HepG2 (cell line): ENCODE data around the gene MYL6. TPM values are rescaled to one million over a fixed set of nuclear protein-coding genes. Genes with fewer than 3 reads are reported as not detected.
A peak's percentile ranks its signal among the peaks of the same experiment; 100 is the strongest.

Experiments used
- AGO2 ChIP-seq: fragments of 200-400 bp; formaldehyde crosslinking; optimal IDR thresholded peaks from 2 replicates; pipeline ENCODE3; 2017; ENCODE audit warnings: mild to moderate bottlenecking, low read depth, low read length, moderate library complexity
- CCAR2 ChIP-seq: fragments of 200-400 bp; formaldehyde crosslinking; optimal IDR thresholded peaks from 2 replicates; pipeline ENCODE3; 2018; ENCODE audit warnings: low read depth, mild to moderate bottlenecking, low read length, moderate library complexity
- KLF6 ChIP-seq: IDR thresholded peaks from 2 replicates; pipeline ENCODE4 v1.8.0; 2016; ENCODE audit warnings: missing biosample characterization, missing genetic modification reagents
- MXD3 ChIP-seq: IDR thresholded peaks from 2 replicates; pipeline ENCODE4 v1.6.1; 2016; ENCODE audit warnings: mild to moderate bottlenecking, missing biosample characterization, missing genetic modification reagents
- NR2F1 ChIP-seq, 2 experiments: fragments of 450-650 bp in 1 of 2; formaldehyde crosslinking in 1 of 2; IDR thresholded peaks; 2 replicates each; pipeline versions ENCODE4 v1.5.0 to v1.6.1; 2016 to 2020; ENCODE audit warnings: mild to moderate bottlenecking in 1 of 2, missing compliant biosample characterization in 1 of 2, missing genetic modification reagents in 1 of 2, moderate library complexity in 1 of 2
- PAWR ChIP-seq: sonication (generic); formaldehyde crosslinking; IDR thresholded peaks from 2 replicates; pipeline ENCODE4 v1.4.0; 2020; ENCODE audit warnings: missing genetic modification reagents, mild to moderate bottlenecking, borderline replicate concordance
- PHF8 ChIP-seq: sonication (generic); formaldehyde crosslinking; IDR thresholded peaks from 2 replicates; pipeline ENCODE4 v1.5.0; 2020; ENCODE audit warnings: missing genetic modification reagents
- SMAD3 ChIP-seq: sonication (generic); formaldehyde crosslinking; IDR thresholded peaks from 2 replicates; pipeline ENCODE4 v1.4.0; 2020; ENCODE audit warnings: missing genetic modification reagents
- ZBTB14 ChIP-seq: sonication (generic); formaldehyde crosslinking; IDR thresholded peaks from 2 replicates; pipeline ENCODE4 v1.4.0; 2020; ENCODE audit warnings: missing genetic modification reagents
- ZNF609 ChIP-seq: sonication (generic); formaldehyde crosslinking; IDR thresholded peaks from 2 replicates; pipeline ENCODE4 v1.4.0; 2020; ENCODE audit warnings: mild to moderate bottlenecking, missing genetic modification reagents, borderline replicate concordance
- polyA plus RNA-seq, 8 experiments: library from polyadenylated mRNA; depleted of rRNA in 3 of 8; stranded (reverse) in 7 of 8; unstranded in 1 of 8; fragments of >200 nt; fragmentation: Illumina TruSeq in 4 of 8; extraction: Trizol in 4 of 8; gene quantifications; 2 replicates each; pipeline versions ENCODE4 v1.2.1 to v1.2.3, GENCODE V29; 2011 to 2016; ENCODE audit warnings: low read depth in 4 of 8, missing spikeins in 1 of 8, mixed read lengths in 1 of 8; ENCODE audit not compliant: insufficient read depth in 1 of 8
- total RNA-seq, 5 experiments: library from RNA; depleted of rRNA; stranded (reverse); fragments of >200 nt; fragmentation: Illumina TruSeq; extraction: Trizol; gene quantifications; 2 replicates each; pipeline ENCODE4 v1.2.3, GENCODE V29; 2016; ENCODE audit warnings: low read depth in 1 of 5
- TF ChIP-seq, protein P1 (sequence below): sonication (generic); formaldehyde crosslinking; IDR thresholded peaks from 2 replicates; pipeline ENCODE4 v1.5.1; 2020; ENCODE audit warnings: mild to moderate bottlenecking, moderate library complexity, missing genetic modification reagents
- TF ChIP-seq, protein P2 (sequence below): sonication (generic); formaldehyde crosslinking; IDR thresholded peaks from 2 replicates; pipeline ENCODE4 v1.4.0; 2020; ENCODE audit warnings: missing genetic modification reagents
- TF ChIP-seq, protein P3 (sequence below): sonication (generic); formaldehyde crosslinking; IDR thresholded peaks from 2 replicates; pipeline ENCODE4 v1.4.0; 2020; ENCODE audit warnings: missing genetic modification reagents

MYL6 gene
- total and polyA plus RNA-seq, 2 of the 13 experiments (the other 11 are each of a cell fraction or from before 2014, with no cell fraction given): 1,127 to 1,192 TPM

GRCh38 chr12:56129206-56129941, 28.8 kb upstream of the MYL6 start (continued):
- TF ChIP-seq, protein P1, sequence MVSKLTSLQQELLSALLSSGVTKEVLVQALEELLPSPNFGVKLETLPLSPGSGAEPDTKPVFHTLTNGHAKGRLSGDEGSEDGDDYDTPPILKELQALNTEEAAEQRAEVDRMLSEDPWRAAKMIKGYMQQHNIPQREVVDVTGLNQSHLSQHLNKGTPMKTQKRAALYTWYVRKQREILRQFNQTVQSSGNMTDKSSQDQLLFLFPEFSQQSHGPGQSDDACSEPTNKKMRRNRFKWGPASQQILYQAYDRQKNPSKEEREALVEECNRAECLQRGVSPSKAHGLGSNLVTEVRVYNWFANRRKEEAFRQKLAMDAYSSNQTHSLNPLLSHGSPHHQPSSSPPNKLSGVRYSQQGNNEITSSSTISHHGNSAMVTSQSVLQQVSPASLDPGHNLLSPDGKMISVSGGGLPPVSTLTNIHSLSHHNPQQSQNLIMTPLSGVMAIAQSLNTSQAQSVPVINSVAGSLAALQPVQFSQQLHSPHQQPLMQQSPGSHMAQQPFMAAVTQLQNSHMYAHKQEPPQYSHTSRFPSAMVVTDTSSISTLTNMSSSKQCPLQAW (CRISPR knock-in tag): peak; percentile 33; the same call in 1 of the 2 replicates
- TF ChIP-seq PAWR (CRISPR knock-in tag): no peak
- TF ChIP-seq, protein P2, sequence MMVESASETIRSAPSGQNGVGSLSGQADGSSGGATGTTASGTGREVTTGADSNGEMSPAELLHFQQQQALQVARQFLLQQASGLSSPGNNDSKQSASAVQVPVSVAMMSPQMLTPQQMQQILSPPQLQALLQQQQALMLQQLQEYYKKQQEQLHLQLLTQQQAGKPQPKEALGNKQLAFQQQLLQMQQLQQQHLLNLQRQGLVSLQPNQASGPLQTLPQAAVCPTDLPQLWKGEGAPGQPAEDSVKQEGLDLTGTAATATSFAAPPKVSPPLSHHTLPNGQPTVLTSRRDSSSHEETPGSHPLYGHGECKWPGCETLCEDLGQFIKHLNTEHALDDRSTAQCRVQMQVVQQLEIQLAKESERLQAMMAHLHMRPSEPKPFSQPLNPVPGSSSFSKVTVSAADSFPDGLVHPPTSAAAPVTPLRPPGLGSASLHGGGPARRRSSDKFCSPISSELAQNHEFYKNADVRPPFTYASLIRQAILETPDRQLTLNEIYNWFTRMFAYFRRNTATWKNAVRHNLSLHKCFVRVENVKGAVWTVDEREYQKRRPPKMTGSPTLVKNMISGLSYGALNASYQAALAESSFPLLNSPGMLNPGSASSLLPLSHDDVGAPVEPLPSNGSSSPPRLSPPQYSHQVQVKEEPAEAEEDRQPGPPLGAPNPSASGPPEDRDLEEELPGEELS (CRISPR knock-in tag): no peak
- TF ChIP-seq ZNF609 (CRISPR knock-in tag): no peak
- no peak for TF ChIP-seq CCAR2
- TF ChIP-seq AGO2: peak; percentile 70
- TF ChIP-seq ZBTB14: no peak
- no peak for TF ChIP-seq MXD3 (CRISPR knock-in tag)
- no peak for TF ChIP-seq NR2F1 (CRISPR knock-in tag; IDR thresholded peaks at IDR 0.05)
- TF ChIP-seq PHF8 (CRISPR knock-in tag): peak; percentile 25; the same call in 1 of the 2 replicates
- TF ChIP-seq, protein P3, sequence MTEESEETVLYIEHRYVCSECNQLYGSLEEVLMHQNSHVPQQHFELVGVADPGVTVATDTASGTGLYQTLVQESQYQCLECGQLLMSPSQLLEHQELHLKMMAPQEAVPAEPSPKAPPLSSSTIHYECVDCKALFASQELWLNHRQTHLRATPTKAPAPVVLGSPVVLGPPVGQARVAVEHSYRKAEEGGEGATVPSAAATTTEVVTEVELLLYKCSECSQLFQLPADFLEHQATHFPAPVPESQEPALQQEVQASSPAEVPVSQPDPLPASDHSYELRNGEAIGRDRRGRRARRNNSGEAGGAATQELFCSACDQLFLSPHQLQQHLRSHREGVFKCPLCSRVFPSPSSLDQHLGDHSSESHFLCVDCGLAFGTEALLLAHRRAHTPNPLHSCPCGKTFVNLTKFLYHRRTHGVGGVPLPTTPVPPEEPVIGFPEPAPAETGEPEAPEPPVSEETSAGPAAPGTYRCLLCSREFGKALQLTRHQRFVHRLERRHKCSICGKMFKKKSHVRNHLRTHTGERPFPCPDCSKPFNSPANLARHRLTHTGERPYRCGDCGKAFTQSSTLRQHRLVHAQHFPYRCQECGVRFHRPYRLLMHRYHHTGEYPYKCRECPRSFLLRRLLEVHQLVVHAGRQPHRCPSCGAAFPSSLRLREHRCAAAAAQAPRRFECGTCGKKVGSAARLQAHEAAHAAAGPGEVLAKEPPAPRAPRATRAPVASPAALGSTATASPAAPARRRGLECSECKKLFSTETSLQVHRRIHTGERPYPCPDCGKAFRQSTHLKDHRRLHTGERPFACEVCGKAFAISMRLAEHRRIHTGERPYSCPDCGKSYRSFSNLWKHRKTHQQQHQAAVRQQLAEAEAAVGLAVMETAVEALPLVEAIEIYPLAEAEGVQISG (CRISPR knock-in tag): peak; percentile 24; the same call in 1 of the 2 replicates
- peak; percentile 51; the same call in 1 of the 2 replicates for TF ChIP-seq KLF6 (CRISPR knock-in tag)
- TF ChIP-seq SMAD3 (CRISPR knock-in tag): no peak
